ENCODE measurements around the gene LEMD1. TPM values are rescaled to one million over a fixed set of nuclear protein-coding genes. Genes with fewer than 3 reads are reported as not detected.

LEMD1 gene
- total RNA-seq, 2 experiments from 2014 or later = not detected

- Mint-ChIP-seq H3K36me3 (ENCODE audit: low read depth) (no peaks in the 10 kb centered on the region), H3K4me1 (ENCODE audit: low read depth) (no peaks in the 10 kb centered on the region), H3K27me3 (peaks cover 36% of the 10 kb centered on the region), H3K9me3 (no peaks in the 10 kb centered on the region), H3K4me3 (no peak overlapping the region), H3K27ac (no peak overlapping the region)
- Histone ChIP-seq H3K4me1 (ENCODE audit: insufficient read depth, low read length) (no peaks in the 10 kb centered on the region), H3K27ac (ENCODE audit: low read depth in 1 of 2, low read length in 2 of 2) (no peak overlapping the region), H3K27me3 (ENCODE audit: control insufficient read depth in 1 of 2, insufficient read depth in 2 of 2, low read length in 2 of 2) (peaks cover 0 to 6% of the 10 kb centered on the region in 2 experiments), H3K9me3 (ENCODE audit: control insufficient read depth in 1 of 2, insufficient read depth in 1 of 2, low read length in 2 of 2) (no peaks in the 10 kb centered on the region), H3K4me3 (ENCODE audit: low read length) (no peak overlapping the region), H3K36me3 (ENCODE audit: insufficient read depth, low read length) (no peaks in the 10 kb centered on the region)
- ATAC-seq (ENCODE audit: poor library complexity) (no peak), DNase-seq (no peak)
- TF ChIP-seq CTCF (IDR thresholded peaks at IDR 0.05) = no peak
- ChIA-PET POLR2A (interaction anchor here (1.5 kb wide), 1 partner anchor 17 kb away, joined by 3 read pairs; no protein-coding TSS in a partner anchor), CTCF (interaction anchor here (1.0 kb wide), 1 partner anchor 62 kb away, joined by 3 read pairs; no protein-coding TSS in a partner anchor)
- intact Hi-C loops (cut with DNase I, micrococcal nuclease) = no loop called here
Measured at GRCh38 chr1:205423814-205424399, 2.1 kb upstream of the LEMD1 start.

GRCh38 chr1:205422993-205423642, 1.3 kb upstream of the LEMD1 start:
- Mint-ChIP-seq H3K4me1 (ENCODE audit: low read depth) (no peaks in the 10 kb centered on the region), H3K27me3 (peaks cover 37% of the 10 kb centered on the region), H3K4me3 (no peak overlapping the region), H3K27ac (no peak overlapping the region), H3K36me3 (ENCODE audit: low read depth) (no peaks in the 10 kb centered on the region), H3K9me3 (no peaks in the 10 kb centered on the region)
- Histone ChIP-seq H3K27me3 (ENCODE audit: control insufficient read depth in 1 of 2, insufficient read depth in 2 of 2, low read length in 2 of 2) (peaks cover 0 to 6% of the 10 kb centered on the region in 2 experiments), H3K27ac (ENCODE audit: low read depth in 1 of 2, low read length in 2 of 2) (no peak overlapping the region), H3K4me1 (ENCODE audit: insufficient read depth, low read length) (no peaks in the 10 kb centered on the region), H3K9me3 (ENCODE audit: control insufficient read depth in 1 of 2, insufficient read depth in 1 of 2, low read length in 2 of 2) (no peaks in the 10 kb centered on the region), H3K36me3 (ENCODE audit: insufficient read depth, low read length) (no peaks in the 10 kb centered on the region), H3K4me3 (ENCODE audit: low read length) (no peak overlapping the region)
- DNase-seq (no peak), ATAC-seq (ENCODE audit: poor library complexity) (no peak)
- ChIA-PET POLR2A (no interaction called here), CTCF (no interaction called here)
- no peak for TF ChIP-seq CTCF (IDR thresholded peaks at IDR 0.05)
- intact Hi-C loops (cut with DNase I, micrococcal nuclease) = no loop called here

- no peaks in the 10 kb centered on the region for H3K9me3 Mint-ChIP-seq
- TF ChIP-seq CTCF (IDR thresholded peaks at IDR 0.05) = no peak
- Histone ChIP-seq H3K36me3 (ENCODE audit: insufficient read depth, low read length) (no peaks in the 10 kb centered on the region), H3K27ac (ENCODE audit: low read depth in 1 of 2, low read length in 2 of 2) (no peak overlapping the region), H3K4me3 (ENCODE audit: low read length) (no peak overlapping the region), H3K27me3 (ENCODE audit: control insufficient read depth in 1 of 2, insufficient read depth in 2 of 2, low read length in 2 of 2) (peaks cover 0 to 6% of the 10 kb centered on the region in 2 experiments), H3K4me1 (ENCODE audit: insufficient read depth, low read length) (no peaks in the 10 kb centered on the region), H3K9me3 (ENCODE audit: control insufficient read depth in 1 of 2, insufficient read depth in 1 of 2, low read length in 2 of 2) (no peaks in the 10 kb centered on the region)
- CTCF ChIA-PET = no interaction called here
- DNase-seq (no peak), ATAC-seq (ENCODE audit: poor library complexity) (no peak)
- no peaks in the 10 kb centered on the region for H3K4me1 Mint-ChIP-seq (ENCODE audit: low read depth)
- intact Hi-C loops (cut with DNase I, micrococcal nuclease) = no loop called here
- H3K27me3 Mint-ChIP-seq = peaks cover 34% of the 10 kb centered on the region
- H3K4me3 Mint-ChIP-seq = no peak overlapping the region
- H3K36me3 Mint-ChIP-seq (ENCODE audit: low read depth) = no peaks in the 10 kb centered on the region
- no peak overlapping the region for H3K27ac Mint-ChIP-seq
- POLR2A ChIA-PET = no interaction called here
Measured at GRCh38 chr1:205420938-205421337, 918 bp downstream of the LEMD1 start.

Measured in CD4-positive, alpha-beta T cell (primary cell).